GM20431 (cell line): ENCODE results near the gene RTN4R.

ENCODE experiments used
- in situ Hi-C: fragments of 300-500 bp; cut with MseI, MboI; formaldehyde crosslinking; loops from one replicate; pipeline ENCODE4 v1.15.0; 2020; ENCODE audit warnings: low sequenced_read_pairs; ENCODE audit not compliant: unreplicated experiment

Gene RTN4R

DNA sequence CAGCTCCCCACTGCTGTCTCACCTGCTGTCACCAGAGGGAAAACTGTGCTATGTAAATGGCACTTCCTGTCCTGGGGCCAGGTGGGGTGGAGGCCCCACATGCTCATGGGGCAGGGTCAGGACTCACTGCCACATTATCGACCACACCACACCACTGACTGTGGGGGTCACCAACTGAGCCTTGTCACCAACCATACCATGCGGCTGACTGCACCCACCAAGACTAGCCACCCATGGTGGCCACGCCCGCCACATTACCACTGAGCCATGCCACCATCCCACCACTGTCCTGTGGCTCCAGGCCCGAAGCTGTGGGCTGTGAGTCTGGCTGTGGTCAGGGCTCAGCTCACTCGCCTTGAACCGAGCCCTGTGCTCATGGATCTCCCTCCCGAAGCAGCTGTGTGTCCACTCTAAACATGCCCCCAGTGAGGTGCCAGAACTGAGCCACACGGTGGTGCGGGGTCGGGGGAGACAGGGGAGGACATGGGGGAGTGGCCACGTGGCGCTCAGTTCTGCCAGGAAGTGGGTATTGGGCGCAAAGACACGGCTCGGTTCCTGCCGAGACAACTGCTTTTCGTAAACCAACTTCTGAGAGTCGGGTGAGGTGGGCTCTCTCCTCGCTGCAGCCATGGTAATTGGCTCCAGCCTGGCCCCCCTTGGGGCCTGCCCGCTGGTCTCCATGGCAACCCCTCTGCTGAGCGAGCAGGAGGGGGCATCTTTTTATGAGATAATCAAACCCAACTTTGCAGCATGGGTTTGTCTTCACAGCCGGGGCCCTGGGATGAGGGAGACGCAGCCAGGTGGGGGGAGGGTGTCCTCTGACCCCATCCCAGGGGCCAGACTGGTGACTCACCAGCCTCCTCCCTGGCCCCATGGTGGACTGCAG lies 23.2 kb downstream of the RTN4R start:
- in situ Hi-C loops: no loop called here

DNA sequence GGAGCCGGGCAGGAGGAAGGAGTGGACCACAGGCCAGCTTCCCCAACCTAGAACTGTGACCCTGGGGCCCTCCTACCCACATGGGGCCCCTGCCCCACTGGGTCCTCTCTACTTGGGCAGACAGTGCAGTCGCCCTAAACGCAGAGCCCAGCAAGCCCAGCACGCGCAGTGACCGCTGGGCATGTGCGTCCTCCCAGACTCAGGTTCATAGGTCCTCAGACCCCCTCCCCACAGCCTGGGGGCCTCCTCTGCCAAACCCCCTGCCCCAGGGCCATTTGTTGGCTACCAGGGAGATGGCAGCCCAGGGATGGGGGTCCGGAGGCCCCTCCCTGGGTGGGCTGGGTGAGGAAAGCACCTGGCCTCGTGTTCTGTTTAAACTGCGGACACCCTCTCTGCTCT lies 23.9 kb downstream of the RTN4R start:
- in situ Hi-C loops: no loop called here

DNA sequence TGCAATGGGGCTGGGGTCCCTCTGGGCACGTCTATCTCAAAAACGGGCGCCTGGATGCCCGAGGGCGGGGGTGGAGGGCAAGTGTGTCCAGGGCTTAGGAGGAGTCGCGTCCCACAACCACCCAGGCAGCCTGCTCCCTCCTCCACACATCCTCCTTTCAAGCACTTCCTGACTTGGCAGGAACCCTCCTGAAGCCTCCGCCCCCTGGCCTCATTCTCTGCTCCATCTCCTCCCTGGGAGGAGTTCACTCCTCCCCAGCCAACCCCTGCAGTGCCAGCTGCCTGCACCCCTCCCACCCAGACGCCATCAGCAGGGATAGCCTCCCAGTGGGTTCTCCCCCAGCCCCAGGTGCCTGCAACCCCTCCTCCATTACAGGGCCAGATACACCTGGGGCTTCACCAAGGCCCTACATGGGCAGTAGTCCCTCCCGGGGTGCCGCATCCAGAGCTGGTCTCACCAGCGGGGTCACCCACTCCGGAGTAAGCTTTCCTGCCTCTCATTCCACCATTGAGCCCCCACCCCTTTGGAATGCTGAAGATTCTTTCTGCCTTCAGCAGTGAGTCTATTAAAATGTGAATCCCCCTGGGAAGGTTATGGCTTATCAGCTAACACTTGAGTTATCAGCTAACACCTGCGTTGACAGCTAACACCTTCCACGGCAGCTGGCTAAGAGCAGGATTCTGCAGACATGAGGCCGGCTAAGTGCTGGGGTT lies 24.4 kb downstream of the RTN4R start:
- in situ Hi-C loops: no loop called here

DNA sequence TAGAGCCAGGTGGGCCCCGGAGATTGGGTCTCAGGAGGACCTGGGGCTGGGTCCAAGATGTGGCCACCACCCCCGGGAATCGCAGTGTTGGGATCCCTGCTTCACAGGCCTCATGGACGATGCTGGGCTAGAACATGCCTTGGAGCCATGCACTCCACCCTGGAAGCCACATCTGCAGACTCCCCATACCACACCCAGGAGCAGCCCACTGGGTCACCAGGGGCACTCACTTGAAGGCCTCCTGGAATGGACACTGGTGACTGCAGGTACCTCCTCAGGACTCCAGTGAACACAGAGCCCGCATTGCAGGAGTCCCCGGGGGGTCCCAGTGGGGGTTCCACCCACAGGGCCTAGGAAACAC lies 25.0 kb downstream of the RTN4R start:
- in situ Hi-C loops: no loop called here

DNA sequence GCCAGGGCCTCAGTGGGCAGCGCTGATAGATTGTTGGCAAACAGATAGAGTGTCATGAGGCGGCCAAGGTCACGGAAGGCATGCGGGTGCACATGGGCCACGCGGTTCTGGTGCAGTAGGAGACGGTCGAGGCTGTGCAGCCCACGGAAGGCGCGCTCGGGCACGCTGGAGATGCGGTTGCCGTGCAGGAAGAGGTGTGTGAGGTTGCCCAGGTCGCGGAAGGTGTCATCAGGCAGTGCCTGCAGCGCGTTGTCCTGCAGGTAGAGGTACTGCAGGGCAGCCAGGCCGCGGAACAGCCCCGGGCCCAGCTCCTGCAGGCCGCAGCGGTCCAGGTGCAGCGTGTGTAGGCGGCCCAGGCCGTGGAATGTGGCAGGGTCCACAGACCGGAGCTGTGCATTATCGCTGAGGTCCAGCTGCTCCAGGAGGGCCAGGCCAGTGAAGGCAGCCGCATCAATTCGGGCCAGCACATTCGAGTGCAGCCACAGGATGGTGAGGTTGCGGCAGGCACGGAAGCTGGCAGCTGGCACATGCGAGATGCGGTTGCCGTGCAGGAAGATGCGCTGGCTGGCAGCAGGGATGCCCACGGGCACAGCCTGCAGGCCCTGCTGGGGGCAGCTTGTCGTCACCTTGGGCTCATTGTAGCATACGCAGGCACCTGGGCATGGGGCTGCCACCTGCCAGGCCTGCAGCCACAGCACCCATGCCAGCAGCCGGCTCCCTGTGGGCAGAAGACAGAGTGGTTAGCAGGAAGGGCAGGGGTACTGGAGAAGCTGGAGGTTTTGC lies 25.5 kb downstream of the RTN4R start:
- in situ Hi-C loops: no loop called here

DNA sequence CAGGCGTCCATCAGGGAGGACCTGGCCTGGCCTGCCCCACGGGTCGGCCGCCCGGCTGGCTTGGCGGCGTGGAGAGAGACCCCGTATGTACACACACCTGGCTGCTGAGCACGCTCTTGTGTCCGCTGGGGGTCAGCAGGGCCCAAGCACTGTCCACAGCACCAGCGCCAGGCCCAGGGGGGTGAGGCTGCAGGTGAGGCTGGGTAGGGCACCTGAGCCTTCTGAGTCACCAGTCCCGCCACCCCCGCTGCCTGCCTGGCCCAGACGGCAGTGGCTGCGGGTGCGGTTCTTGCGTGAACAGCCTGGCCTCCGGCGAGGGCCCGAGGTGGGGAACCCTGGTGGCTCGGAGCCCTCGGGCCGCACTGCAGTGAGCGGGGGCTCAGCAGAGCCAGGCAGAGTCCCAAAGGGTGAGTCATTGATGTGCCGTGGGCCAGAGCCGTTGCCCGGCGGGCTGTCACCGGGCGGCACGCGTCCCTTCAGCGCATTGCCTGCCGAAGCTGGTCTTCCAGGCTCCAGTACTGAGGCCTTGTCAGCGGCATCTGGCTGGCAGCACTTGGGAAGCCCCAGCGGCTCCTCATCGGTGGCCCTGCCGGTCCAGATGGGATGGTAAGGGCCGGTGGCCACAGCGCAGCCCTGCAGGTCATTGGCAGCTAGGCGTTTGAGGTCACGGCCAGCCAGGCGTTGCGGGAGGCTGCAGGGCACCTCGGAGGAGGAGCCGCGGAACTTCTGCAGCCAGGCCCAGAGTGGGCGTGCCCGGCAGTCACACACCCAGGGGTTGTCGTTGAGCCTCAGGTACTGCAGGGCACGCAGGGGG lies 26.3 kb downstream of the RTN4R start:
- in situ Hi-C loops: no loop called here

DNA sequence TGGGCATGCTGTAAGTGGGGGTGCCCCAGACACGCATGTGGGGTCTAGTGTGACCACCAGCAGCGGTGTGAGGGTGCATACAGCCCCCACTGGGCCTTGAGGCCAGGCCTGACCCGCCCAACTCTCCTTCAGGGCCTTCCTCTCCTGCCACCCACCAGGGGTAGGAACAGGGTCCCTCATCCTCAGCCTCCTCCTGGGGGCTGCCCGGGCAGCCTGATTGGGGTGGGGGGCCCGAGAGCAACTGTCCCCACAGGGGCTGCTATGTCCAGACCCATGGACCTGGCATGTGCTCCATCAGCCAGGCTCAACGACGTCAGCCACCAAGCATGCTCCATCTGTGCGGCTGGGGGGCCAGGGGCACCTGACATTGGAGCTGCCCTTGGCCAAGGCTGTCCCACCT lies 27.2 kb downstream of the RTN4R start:
- in situ Hi-C loops: no loop called here

DNA sequence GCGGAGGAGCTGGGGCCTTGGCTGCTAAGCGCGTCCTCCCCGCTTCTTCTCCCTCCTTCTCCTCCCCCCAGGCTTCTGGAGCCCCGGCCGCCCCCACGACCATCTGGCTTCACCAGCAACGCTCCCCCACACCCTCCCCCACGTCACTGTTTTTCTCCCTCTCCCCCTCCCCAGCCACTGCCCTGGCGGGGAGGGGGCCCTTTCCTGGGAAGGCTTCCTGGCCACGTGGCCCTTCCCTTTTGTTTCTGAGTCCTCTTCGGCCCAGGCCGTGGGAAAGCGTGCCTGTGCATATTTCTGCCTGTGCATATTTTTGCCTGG lies 27.7 kb downstream of the RTN4R start:
- in situ Hi-C loops: no loop called here

DNA sequence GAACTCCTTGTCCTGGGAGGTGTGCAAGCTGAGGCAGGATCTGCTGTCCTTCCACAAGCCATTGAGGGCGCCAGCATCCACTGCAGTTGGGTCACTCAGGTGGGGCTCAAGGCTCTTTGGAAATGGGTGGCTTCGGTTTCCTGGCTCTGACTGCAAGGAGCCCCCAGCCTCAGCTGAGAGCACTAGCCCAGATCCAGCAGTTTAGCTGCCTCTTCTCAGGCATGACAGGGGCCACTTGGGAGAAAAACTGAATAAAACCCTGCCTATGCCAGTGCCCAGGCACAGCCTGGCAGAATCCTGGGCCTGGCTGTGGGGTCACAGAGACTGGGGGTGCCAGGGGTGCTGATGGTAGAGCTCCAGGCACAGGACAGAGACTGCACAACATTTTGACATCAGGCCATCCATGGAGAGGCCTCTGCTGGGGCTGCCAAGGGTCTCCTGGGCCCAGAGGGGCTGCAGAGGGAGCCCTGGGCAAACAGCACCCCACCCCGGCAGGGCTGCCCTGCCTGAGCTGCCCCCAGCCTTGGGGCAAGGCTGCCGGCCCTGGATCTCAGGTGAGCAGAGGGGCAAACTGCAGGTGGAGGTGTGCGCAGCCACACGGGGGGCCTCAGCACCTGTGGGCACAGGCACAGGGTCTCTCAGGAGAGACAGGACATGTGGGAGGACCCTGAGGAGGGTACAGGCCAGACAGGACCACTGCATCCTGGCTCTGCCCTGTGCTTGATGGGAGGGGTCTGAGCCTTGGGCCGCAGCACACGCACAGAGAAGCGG lies 28.3 kb downstream of the RTN4R start:
- in situ Hi-C loops: no loop called here

DNA sequence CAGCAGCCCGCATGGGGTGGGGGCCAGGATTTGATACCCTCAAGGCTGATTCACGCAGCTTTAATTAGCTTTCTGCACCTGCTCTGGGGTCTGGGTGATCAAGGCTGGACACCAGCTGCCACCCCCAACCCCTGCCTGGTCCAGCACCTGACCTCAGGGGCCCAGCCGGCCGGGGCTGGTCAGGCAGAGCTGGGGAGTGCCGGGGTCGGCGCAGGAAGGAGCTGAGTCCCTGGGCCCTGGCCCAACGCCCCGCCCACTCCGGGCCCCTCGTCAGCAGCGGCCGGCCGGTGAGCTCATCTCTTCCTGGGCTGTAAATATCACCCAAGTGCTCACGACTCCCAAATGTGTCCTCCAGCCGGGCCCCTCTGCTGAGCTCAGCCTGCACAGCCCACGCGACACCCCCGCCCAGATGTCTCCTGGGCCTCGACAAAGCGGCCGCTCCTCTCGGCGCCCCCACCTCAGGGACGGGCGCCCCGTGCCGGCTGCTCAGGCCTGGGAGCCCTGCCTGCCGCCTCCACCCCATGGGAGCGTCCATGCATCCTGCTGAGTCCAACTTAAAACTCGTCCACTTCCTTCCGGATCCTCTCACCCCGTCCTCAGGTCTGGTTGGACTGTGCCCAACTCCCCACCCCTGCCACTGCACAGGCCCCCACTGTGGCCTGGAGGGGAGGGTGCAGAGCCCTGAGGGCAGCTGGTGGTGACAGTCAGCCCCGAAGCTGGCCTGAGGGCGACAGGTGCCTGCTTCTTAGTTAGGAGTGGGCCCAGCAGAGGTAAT lies 29.0 kb downstream of the RTN4R start:
- in situ Hi-C loops: no loop called here

DNA sequence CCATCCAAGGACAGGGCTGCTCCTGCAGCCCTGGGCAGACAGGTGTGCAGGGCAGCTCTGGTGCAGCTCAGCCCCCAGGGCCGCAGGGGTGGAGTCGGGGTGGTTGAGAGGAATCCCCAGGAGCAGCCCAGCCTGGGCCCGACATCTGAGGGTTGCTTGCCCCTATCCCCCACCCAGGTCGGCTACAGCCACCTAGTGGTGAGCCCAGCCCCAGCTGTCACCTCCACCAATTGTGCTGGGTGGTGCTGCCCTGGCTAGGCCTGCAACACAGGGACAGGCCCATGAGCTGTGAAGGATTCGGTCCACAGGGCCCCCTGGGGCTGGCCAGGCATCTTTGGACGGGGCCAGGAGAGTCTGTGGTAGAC lies 29.6 kb downstream of the RTN4R start:
- in situ Hi-C loops: no loop called here

DNA sequence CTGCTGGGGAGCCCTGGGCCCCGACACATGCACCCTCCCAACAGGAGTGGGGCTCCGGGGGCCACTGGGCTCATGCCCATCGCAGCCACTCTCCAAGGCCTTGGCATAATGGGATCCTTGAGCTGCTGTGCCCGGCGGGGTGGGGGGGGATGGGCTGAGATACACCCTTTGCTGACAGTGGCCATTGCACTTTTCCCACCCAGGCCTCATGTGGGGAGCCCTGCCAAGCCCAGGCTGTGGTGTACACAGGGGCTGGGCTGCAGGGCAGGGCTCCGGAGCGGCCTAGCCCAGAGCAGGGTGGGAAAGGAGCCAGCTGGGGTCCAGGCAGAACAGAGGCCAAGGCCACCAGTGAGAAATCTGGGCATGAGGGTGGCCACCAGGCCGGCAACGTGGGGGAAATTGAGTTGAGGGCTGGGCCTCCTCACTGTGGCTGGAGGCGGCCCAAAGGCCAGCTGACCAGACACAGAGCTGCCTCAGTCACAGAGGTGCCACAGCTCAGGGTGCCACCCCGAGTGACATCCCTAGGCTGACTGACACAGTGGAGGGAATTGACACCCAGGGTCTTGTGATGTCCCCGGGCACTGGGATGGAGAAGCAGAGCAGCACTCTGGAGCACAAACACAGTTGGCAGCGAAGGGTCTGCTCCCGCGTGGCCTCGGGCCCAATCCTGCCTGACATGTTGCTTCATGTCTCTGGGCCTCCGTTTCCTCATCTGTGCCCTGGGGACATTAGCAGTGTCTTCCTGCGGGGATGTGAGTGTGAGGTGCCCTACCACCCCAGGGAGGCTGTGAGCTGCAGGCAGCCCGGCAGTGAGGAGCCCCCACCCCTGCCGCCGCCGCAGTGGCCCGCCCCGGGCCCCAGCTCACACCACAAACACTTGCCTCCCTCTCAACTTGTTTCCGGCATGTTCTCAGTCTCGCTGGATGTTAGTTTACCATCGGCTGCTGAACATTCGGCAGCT lies 30.4 kb downstream of the RTN4R start:
- in situ Hi-C loops: no loop called here

DNA sequence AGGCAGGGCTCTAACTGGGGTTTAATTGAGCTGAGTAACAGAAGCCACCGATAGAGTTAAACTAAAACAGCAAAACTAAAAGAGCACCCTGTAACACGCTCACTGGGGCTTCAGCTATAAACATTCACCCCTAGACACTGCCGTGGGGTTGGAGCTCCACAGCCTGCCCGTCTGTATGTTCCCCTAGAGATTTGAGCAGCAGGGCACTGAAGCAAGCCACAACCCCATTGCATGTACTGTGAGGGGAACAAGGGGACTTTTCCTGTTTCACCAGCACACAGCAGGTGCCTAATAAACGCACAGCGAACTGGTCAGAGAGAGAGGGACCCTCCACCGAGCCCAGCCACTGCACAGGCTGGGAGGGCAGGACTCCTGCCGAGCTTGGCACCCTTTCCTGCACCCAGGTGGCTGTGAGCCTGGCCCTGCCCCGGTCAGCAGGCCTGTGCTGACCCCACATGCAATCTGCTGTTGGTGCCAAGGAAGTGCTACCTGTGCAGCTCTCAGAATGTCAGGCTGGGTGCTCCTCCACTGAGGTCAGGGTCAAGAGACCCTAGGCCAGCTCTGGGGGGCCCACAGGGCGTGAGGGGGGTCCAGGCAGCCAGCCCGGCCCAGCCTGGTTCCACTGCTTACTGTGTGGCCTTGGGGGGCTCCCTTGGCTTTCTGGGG lies 31.9 kb downstream of the RTN4R start:
- in situ Hi-C loops: no loop called here

DNA sequence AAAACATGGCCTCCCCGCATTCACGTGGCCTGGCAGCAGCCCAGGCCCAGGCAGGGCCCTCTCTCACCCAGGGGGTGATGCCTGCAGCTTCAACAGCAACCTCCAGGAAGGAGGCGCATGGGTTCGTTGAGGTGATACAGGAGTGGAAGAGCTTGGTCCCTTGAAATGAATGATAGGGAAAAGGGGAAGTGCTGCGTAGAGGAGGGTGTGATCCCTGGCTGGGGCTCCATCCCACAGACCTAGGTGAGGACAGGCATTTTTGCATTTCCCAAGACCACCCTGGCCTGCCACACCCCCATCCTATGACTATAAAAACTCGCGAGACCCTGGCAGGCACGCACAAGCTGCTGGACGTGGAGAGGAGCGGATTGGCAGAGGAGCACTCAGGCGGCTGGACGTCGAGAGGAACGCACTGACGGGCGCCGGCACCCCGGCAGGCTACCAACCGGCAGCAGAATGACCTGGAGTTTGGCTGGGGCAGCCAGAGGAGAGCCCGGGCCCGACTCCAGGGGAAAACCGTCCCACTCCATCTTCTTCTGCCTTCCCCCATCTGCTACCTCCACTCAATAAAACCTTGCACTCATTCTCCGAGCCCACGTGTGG lies 32.6 kb downstream of the RTN4R start:
- in situ Hi-C loops: no loop called here

DNA sequence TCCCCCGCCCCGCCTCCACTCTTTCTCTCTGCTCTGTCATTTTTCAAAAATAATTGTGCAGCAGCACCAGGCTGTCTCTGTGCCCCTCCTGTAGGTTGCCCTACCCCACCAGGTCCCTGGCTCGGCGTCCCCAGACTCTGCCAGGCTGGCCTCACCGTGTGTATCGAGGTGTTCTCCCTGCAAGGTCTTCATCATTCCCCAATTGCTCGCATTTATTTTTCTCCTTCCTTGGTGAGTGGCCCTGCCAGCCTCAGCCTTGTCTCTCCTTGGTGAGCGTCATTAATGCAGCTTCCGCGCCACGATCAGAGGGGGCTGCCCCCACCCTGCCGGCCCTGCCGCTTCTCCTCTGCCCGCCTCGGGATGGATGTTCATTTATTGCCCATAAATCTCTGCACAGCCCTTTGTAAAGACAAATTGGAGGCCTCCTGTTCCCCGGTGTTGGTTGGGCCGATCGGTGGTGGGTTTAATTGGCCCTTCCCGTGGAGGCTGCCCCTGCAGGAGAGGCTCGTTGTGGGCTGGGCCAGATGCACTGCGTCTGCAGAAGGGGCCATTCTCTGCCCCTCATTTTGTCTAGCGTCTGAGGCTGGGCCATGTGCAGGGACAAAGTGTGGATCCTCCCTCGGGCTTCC lies 33.2 kb downstream of the RTN4R start:
- in situ Hi-C loops: no loop called here

DNA sequence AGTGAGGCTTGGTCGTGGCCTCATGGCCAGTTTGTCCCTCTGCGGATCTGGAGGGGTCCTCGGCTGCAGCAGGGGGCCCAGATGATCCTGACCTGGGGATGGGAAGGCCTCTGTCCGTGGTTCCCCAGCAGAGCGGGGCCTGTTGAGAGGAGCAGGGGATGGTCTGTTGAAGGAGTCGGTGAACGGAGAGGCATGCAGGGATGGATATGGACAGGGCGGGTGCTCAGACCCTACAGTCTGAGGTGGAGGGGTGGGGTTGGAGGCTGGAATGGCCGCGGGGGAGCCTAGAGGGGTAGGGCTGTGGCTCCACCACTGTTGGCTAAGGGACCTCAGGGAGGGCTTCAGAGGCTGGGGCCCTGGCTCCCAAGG lies 33.8 kb downstream of the RTN4R start:
- in situ Hi-C loops: no loop called here
